GM10266 (cell line): ENCODE results near the gene SETD1B.
A peak's percentile ranks its signal among the peaks of the same experiment; 100 is the strongest.
"Not testable (repeated sequence)": the region's sequence is repeated elsewhere in the genome, so short reads cannot be mapped to it uniquely, and the experiment has no call there.

Experiments
- DNase-seq: peaks from one replicate; pipeline ENCODE4 v3.0.0; 2012; ENCODE audit errors: extremely low spot score
- TF ChIP-seq, protein P1 (sequence below): IDR thresholded peaks from 2 replicates; pipeline ENCODE4 v1.5.1; 2012; ENCODE audit warnings: mild to moderate bottlenecking, low read depth; ENCODE audit not compliant: control insufficient read depth, insufficient read depth; ENCODE audit errors: missing control alignments

SETD1B gene

GRCh38 chr12:121803861-121804416 is at the start of gene SETD1B:
TSS of gene SETD1B (plus strand) at chr12:121804009. CDS start at chr12:121804738, 729 bp downstream.
- DNase-seq: peak; percentile 61
- TF ChIP-seq, protein P1, sequence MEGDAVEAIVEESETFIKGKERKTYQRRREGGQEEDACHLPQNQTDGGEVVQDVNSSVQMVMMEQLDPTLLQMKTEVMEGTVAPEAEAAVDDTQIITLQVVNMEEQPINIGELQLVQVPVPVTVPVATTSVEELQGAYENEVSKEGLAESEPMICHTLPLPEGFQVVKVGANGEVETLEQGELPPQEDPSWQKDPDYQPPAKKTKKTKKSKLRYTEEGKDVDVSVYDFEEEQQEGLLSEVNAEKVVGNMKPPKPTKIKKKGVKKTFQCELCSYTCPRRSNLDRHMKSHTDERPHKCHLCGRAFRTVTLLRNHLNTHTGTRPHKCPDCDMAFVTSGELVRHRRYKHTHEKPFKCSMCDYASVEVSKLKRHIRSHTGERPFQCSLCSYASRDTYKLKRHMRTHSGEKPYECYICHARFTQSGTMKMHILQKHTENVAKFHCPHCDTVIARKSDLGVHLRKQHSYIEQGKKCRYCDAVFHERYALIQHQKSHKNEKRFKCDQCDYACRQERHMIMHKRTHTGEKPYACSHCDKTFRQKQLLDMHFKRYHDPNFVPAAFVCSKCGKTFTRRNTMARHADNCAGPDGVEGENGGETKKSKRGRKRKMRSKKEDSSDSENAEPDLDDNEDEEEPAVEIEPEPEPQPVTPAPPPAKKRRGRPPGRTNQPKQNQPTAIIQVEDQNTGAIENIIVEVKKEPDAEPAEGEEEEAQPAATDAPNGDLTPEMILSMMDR: no peak

DNA sequence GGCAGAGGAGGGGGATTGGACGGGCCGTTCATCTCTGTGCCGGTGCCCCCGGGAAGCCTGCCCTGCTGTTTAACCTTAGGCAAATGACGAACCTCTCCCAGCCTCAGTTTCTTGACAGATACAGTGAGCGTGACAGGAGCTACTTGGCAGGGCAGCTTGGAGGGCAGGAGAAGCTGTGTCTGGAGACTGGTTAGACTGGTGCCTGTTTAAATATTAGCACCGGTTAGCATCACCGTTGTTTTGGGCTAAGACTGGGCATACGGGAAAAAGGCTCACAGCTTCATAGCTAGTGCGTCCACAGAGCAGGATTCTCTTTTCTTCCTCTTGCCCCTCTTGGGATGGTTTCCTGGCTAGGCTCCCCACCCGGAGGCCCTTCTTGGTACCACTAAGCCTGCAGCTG is 49.0 kb upstream of the SETD1B start:
- TF ChIP-seq, protein P1: no peak
- no peak for DNase-seq

DNA sequence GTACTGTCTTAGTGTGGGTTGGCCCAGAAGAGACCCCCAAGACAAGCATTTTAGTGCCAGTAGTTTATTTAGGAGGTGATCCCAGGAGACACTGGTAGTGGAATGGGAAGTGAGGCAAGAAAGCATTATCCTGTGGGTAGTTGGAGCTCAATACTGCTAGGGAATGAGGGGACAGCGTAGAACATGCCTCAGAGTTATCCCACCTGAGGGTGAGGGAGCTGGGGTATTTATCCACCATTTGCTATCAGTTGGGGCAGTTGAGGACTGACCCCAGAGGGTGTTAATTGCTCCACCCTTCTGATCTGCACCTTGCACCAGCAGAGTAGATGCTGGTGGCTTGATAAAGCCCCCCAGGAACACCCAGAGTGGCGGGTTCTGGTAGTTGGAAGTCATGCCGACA is 48.2 kb upstream of the SETD1B start:
- DNase-seq: no peak
- TF ChIP-seq, protein P1: no peak

- DNase-seq: not testable (repeated sequence)
Measured at GRCh38 chr12:121758536-121758935, 45.3 kb upstream of the SETD1B start.

- DNase-seq: no peak
- TF ChIP-seq, protein P1: no peak
Measured at GRCh38 chr12:121762269-121762668, 41.5 kb upstream of the SETD1B start.

GRCh38 chr12:121764808-121765207 is 39.0 kb upstream of the SETD1B start:
- no peak for DNase-seq
- TF ChIP-seq, protein P1: no peak

DNA sequence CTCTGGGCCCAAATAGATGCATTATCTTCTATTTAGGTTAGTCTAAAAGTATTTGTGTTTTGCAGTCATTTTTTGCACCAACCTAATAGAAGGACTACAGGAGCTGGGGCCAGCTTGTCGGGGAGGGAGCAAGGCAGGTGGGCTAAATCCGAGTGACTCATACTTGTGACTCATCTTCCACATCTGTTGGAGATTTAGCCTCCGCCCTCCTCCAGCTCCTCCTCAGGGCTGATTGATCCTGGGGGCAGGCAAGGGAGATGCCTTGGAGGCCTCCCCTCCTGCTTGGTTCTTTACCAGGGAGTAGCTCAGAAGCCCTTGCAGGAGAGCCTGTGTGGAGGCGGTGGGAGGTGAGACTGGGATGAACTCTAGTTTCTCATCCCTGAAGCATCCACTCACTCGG is 38.2 kb upstream of the SETD1B start:
- no peak for DNase-seq

More for the DNA sequence above, 38.2 kb upstream of the SETD1B start:
- TF ChIP-seq, protein P1: no peak
